Mucosa of descending colon (tissue), 3 donors: Measurements from ENCODE around the gene CDK11B. TPM values are rescaled to one million over a fixed set of nuclear protein-coding genes. Genes with fewer than 3 reads are reported as not detected.

ENCODE experiments used
- ATAC-seq: fragments of 200-7000 bp; cut with Tn5 transposase; one replicate; pipeline ENCODE4 v1.9.1; 2020; ENCODE audit warnings: mild to moderate bottlenecking, moderate library complexity
- DNase-seq, 3 donors: peaks; one replicate each; pipeline ENCODE4 v3.0.0-alpha.2; 2020
- H3K36me3 ChIP-seq: fragments of 200-600 bp; one replicate; pipeline ENCODE4 v1.8.0; 2021; ENCODE audit warnings: low read depth, mild to moderate bottlenecking
- H3K4me1 ChIP-seq: fragments of 200-600 bp; one replicate; pipeline ENCODE4 v1.8.0; 2021; ENCODE audit warnings: low read depth, mild to moderate bottlenecking
- H3K4me3 ChIP-seq: fragments of 200-600 bp; one replicate; pipeline ENCODE4 v1.8.0; 2021; ENCODE audit warnings: mild to moderate bottlenecking
- H3K9me3 ChIP-seq: fragments of 200-600 bp; one replicate; pipeline ENCODE4 v1.8.0; 2021; ENCODE audit warnings: mild to moderate bottlenecking
- CTCF ChIP-seq: fragments of 200-600 bp; IDR thresholded peaks from one replicate; pipeline ENCODE4 v1.8.0; 2022; ENCODE audit warnings: antibody characterized with exemption, mild to moderate bottlenecking
- intact Hi-C, 2 donors: fragments of 100-400 bp; cut with DNase I in 1 of 2; cut with micrococcal nuclease in 1 of 2; formaldehyde crosslinking; loops; one replicate each; pipeline versions ENCODE4 v1.11.0 to v1.11.1; 2022; cut with DNase I, micrococcal nuclease
- total RNA-seq, 3 donors: library from RNA; stranded (reverse); fragmentation: NEBNext Ultra II Directional in 2 of 3; extraction: Animal tissue kit (Norgen Biotek cat#: 25700) in 2 of 3; gene quantifications; one replicate each; pipeline versions ENCODE4 v1.2.1 to v1.2.4, GENCODE V29; 2021 to 2023
- donor health status: DM: no; HTN: no; CAD: no; lungs with moderate emphysema.
- donor health status: DM: no; HTN: no; CAD: no.
- donor health status: DM: no; HTN: yes; CAD: no.

CDK11B gene
- total RNA-seq, 3 donors from 2014 or later: 31.9 to 45.6 (median 36.8) TPM

DNA sequence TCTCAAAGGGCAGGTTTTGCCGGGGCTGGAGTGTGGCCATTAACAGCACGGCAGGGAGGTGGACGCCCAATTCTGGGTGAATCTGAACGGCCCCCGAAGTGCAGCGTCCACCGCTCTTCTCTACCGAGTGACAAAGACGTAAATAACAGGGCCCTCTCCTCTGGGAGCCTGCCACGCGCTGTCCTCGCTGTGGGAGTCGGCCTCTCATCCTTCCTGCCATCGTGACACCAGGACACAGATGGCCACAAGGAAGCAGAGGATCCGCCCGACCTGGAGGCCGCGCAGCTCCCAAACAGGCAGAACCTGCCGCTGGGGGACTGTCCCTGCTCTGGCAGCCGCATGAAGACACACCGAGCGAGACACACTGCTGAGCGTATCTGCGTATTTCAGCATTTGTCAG, 12.1 kb upstream of the CDK11B start:
- no peaks in the 10 kb centered on the region for H3K4me1 ChIP-seq
- H3K36me3 ChIP-seq: no peaks in the 10 kb centered on the region
- ATAC-seq (no peak), DNase-seq (peak in 2 of 3 donors; percentile 19 to 39)
- no peaks in the 10 kb centered on the region for H3K9me3 ChIP-seq
- intact Hi-C loops: no loop called here
- H3K4me3 ChIP-seq: no peak overlapping the region
- no peak for TF ChIP-seq CTCF

- Histone ChIP-seq H3K4me3 (no peak overlapping the region), H3K36me3 (no peaks in the 10 kb centered on the region), H3K4me1 (no peaks in the 10 kb centered on the region), H3K9me3 (no peaks in the 10 kb centered on the region)
- no peak for TF ChIP-seq CTCF
- intact Hi-C loops: no loop called here
- DNase-seq (peak in 2 of 3 donors; percentile 18 to 41), ATAC-seq (no peak)
Observed at GRCh38 chr1:1669468-1670440, 10.9 kb upstream of the CDK11B start.

DNA sequence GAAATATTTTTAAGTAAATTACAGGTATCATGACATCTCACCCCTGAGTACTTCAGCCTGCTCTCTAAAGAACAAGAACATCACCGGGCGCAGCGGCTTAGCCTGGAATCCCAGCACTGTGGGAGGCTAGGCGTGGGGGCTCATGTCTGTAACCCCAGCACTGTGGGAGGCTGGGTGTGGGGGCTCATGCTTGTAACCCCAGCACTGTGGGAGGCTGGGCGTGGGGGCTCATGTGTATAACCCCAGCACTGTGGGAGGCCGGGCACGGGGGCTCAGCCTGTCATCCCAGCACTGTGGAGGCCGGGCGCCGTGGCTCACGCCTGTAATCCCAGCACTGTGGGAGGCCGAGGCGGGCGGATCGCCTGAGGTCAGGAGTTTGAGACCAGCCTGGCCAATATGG, 7.7 kb upstream of the CDK11B start:
- no peak for TF ChIP-seq CTCF
- DNase-seq (peak in 2 of 3 donors; percentile 22 to 44), ATAC-seq (no peak)
- Histone ChIP-seq H3K4me1 (peaks cover 6% of the 10 kb centered on the region), H3K9me3 (no peaks in the 10 kb centered on the region), H3K4me3 (no peak overlapping the region), H3K36me3 (no peaks in the 10 kb centered on the region)
- intact Hi-C loops: no loop called here

DNA sequence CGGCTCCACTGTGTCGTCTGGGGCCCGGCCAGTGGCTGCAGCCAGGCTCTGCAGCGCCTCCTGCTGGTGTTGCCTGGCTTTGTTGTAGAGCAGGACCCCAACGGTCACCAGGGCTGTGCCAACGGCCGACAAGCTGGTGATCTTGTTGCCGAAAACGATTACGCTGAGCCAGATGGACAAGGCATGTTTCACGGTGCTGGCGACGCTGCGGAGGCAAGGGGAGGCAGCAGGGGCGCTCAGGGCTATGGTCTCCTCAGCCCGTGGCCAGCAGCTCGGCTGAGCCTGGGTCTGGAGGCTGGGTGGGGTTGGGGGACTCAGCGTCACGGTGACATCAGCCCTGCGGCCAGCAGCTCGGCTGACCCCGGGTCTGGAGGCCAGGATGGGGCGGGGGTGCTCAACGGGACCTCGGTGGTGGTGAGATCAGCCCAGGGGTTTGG, 7.0 kb upstream of the CDK11B start:
- DNase-seq: peak in 2 of 3 donors; percentile 52 to 53

More for the DNA sequence above, 7.0 kb upstream of the CDK11B start:
- H3K4me3 ChIP-seq: no peak overlapping the region
- no peaks in the 10 kb centered on the region for H3K9me3 ChIP-seq
- no peaks in the 10 kb centered on the region for H3K36me3 ChIP-seq
- TF ChIP-seq CTCF: peak; percentile 15
- intact Hi-C loops: no loop called here
- peak; percentile 52 for ATAC-seq
- peaks cover 6% of the 10 kb centered on the region for H3K4me1 ChIP-seq
